ENCODE results near the gene DNAH7. TPM values are rescaled to one million over a fixed set of nuclear protein-coding genes. Genes with fewer than 3 reads are reported as not detected.

Gene DNAH7
- total and polyA plus RNA-seq, 2 of the 13 experiments (the other 11 are each of a cell fraction or from before 2014, with no cell fraction given): 0.09 TPM; not detected in 1

DNA sequence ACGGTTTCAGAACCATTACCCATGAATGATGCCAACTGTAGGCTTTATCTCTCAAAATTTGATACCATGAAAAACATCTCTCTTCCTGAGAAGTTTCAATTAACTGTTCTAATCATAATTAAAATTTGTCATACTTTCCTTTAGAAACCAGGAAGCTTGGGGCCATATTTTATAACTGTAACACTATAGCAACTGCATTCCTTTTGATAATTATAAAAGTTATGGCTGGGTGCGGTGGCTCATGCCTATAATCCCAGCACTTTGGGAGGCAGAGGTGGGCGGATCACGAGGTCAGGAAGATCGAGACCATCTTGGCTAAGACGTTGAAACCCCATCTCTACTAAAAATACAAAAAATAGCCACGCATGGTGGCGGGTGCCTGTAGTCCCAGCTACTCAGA is 70.6 kb downstream of the DNAH7 start (continued):
- TF ChIP-seq KDM6A (CRISPR knock-in tag; IDR thresholded peaks at IDR 0.05; ENCODE audit: low read depth) (no peak), CCDC6 (CRISPR knock-in tag; IDR thresholded peaks at IDR 0.05) (no peak), ZNF460 (CRISPR knock-in tag; IDR thresholded peaks at IDR 0.05; ENCODE audit: borderline replicate concordance) (no peak), SMC3 (IDR thresholded peaks at IDR 0.05; ENCODE audit: low read length) (no peak), MAFF (IDR thresholded peaks at IDR 0.05; ENCODE audit: low read depth, low read length) (no peak)
- TF ChIP-seq, protein P1, sequence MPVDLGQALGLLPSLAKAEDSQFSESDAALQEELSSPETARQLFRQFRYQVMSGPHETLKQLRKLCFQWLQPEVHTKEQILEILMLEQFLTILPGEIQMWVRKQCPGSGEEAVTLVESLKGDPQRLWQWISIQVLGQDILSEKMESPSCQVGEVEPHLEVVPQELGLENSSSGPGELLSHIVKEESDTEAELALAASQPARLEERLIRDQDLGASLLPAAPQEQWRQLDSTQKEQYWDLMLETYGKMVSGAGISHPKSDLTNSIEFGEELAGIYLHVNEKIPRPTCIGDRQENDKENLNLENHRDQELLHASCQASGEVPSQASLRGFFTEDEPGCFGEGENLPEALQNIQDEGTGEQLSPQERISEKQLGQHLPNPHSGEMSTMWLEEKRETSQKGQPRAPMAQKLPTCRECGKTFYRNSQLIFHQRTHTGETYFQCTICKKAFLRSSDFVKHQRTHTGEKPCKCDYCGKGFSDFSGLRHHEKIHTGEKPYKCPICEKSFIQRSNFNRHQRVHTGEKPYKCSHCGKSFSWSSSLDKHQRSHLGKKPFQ (CRISPR knock-in tag; IDR thresholded peaks at IDR 0.05; ENCODE audit: insufficient replicate concordance): no peak

DNA sequence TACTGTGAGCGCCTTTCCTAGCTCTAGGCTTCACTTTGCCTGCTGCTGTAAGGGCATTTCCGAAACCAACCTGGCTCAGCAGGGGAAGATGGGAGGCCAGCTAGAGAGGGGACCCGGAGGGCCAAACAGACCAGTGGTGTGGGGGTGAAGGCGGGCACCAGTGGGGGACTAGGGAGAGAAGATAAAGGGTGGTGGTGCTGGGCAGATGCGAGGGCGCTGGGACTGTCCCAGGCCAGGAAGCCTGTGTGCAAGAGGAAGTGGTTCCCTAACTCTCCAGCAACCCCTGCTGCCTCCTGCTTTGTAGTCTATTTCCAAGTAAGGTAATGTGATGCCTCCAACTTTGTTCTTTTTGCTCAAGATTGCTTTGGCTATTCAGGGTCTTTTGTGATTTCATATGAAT is 73.1 kb downstream of the DNAH7 start:
- BruUV-seq (replicated peaks): no TSS peak
- DNase-seq (ENCODE audit: low spot score) (no peak), FAIRE-seq (no peak)

More for the DNA sequence above, 73.1 kb downstream of the DNAH7 start:
- Histone ChIP-seq H3K4me3 (replicated peaks in 1 of 3; ENCODE audit: insufficient read depth in 1 of 3, low read depth in 2 of 3, low read length in 3 of 3) (no peak overlapping the region), H3K27me3 (ENCODE audit: control insufficient read depth in 1 of 2, insufficient read depth in 2 of 2, low read length in 2 of 2) (no peaks in the 10 kb centered on the region), H3K4me2 (ENCODE audit: low read depth, low read length) (no peak overlapping the region), H3K4me1 (ENCODE audit: insufficient read depth, low read length) (no peaks in the 10 kb centered on the region), H3K27ac (ENCODE audit: extremely low read length, insufficient read depth, low read length) (no peak overlapping the region), H3K9me3 (ENCODE audit: low read length) (no peaks in the 10 kb centered on the region), H4K20me1 (ENCODE audit: insufficient read depth, low read length) (no peaks in the 10 kb centered on the region), H3K79me2 (ENCODE audit: insufficient read depth, low read length) (no peaks in the 10 kb centered on the region), H2AFZ (ENCODE audit: low read length) (no peak overlapping the region), H3K36me3 (replicated peaks in 1 of 2; ENCODE audit: control insufficient read depth in 1 of 2, insufficient read depth in 2 of 2, low read length in 2 of 2) (no peaks in the 10 kb centered on the region), H3K9ac (ENCODE audit: insufficient read depth, low read depth, low read length) (no peak overlapping the region)
- ChIA-PET POLR2A (no interaction called here), CTCF (ENCODE audit: low intra/inter-chr PET ratio, low total read pairs) (no interaction called here)
- TF ChIP-seq ZNF841 (CRISPR knock-in tag; IDR thresholded peaks at IDR 0.05; ENCODE audit: borderline replicate concordance) (no peak), ZNF12 (CRISPR knock-in tag; IDR thresholded peaks at IDR 0.05) (no peak), EZH2 (conservative IDR thresholded peaks at IDR 0.05; ENCODE audit: low read depth, low read length) (no peak), ZNF678 (CRISPR knock-in tag; IDR thresholded peaks at IDR 0.05) (no peak), HOXA3 (CRISPR knock-in tag; IDR thresholded peaks at IDR 0.05) (no peak), RAD51 (IDR thresholded peaks at IDR 0.05; ENCODE audit: borderline replicate concordance) (no peak), PHF8 (CRISPR knock-in tag; IDR thresholded peaks at IDR 0.05) (no peak), NCOA1 (CRISPR knock-in tag; IDR thresholded peaks at IDR 0.05) (no peak)
- WGBS (ENCODE audit: low lambda C conversion rate): 25% methylated on average over 6 of the region's 6 CpGs
- intact Hi-C loops (cut with micrococcal nuclease; ENCODE audit: unreplicated experiment): no loop called here
- ATAC-seq: no peak
- in situ Hi-C loops (cut with HindIII; ENCODE audit: extremely low pct_ligation_motif_present, low pct_unique_long_range_greater_than_20kb): no loop called here

Measured in HepG2 (cell line).